LoVo (cell line): ENCODE data around the gene CDY2B.
"Not testable (repeated sequence)": the region's sequence is repeated elsewhere in the genome, so short reads cannot be mapped to it uniquely, and the experiment has no call there.

Experiments used
- DNase-seq: peaks from one replicate; pipeline ENCODE4 v3.0.0-alpha.2; 2016; ENCODE audit warnings: low spot score

CDY2B gene

GRCh38 chrY:17880120-17880519 is at the start of gene CDY2B:
Gene CDY2B, minus strand, starts transcription at chrY:17880220. Its CDS starts 328 bp downstream, at chrY:17879892.
- DNase-seq = not testable (repeated sequence)

- DNase-seq = not testable (repeated sequence)
These were observed 28.0 kb upstream of the CDY2B start for GRCh38 chrY:17908009-17908408.

- DNase-seq = not testable (repeated sequence)
These were observed 27.3 kb upstream of the CDY2B start for GRCh38 chrY:17907351-17907750.

GRCh38 chrY:17881697-17882096 is 1.7 kb upstream of the CDY2B start:
- DNase-seq = not testable (repeated sequence)

- not testable (repeated sequence) for DNase-seq
These were observed 3.3 kb downstream of the CDY2B start for GRCh38 chrY:17876767-17877166.

GRCh38 chrY:17875401-17875800 is 4.6 kb downstream of the CDY2B start:
- not testable (repeated sequence) for DNase-seq

GRCh38 chrY:17871194-17871903 is 8.7 kb downstream of the CDY2B start:
- DNase-seq = not testable (repeated sequence)

GRCh38 chrY:17870737-17871136 is 9.3 kb downstream of the CDY2B start:
- DNase-seq = not testable (repeated sequence)

- not testable (repeated sequence) for DNase-seq
These were observed 12.2 kb downstream of the CDY2B start for GRCh38 chrY:17867850-17868249.

GRCh38 chrY:17860634-17861033 is 19.4 kb downstream of the CDY2B start:
- not testable (repeated sequence) for DNase-seq

- not testable (repeated sequence) for DNase-seq
These were observed 22.8 kb downstream of the CDY2B start for GRCh38 chrY:17856963-17857848.

GRCh38 chrY:17856508-17856907 is 23.5 kb downstream of the CDY2B start:
- not testable (repeated sequence) for DNase-seq

- DNase-seq = not testable (repeated sequence)
These were observed 30.9 kb downstream of the CDY2B start for GRCh38 chrY:17849131-17849530.

- not testable (repeated sequence) for DNase-seq
These were observed 47.9 kb downstream of the CDY2B start for GRCh38 chrY:17832149-17832548.
